ENCODE results near the gene CALHM5. TPM values are rescaled to one million over a fixed set of nuclear protein-coding genes. Genes with fewer than 3 reads are reported as not detected.

The CALHM5 gene
- total and polyA plus RNA-seq, 9 of the 15 experiments (the other 6 are each of a cell fraction or from before 2014, with no cell fraction given) = under 0.01 to 0.05 (median 0.02) TPM; not detected in 2

DNA sequence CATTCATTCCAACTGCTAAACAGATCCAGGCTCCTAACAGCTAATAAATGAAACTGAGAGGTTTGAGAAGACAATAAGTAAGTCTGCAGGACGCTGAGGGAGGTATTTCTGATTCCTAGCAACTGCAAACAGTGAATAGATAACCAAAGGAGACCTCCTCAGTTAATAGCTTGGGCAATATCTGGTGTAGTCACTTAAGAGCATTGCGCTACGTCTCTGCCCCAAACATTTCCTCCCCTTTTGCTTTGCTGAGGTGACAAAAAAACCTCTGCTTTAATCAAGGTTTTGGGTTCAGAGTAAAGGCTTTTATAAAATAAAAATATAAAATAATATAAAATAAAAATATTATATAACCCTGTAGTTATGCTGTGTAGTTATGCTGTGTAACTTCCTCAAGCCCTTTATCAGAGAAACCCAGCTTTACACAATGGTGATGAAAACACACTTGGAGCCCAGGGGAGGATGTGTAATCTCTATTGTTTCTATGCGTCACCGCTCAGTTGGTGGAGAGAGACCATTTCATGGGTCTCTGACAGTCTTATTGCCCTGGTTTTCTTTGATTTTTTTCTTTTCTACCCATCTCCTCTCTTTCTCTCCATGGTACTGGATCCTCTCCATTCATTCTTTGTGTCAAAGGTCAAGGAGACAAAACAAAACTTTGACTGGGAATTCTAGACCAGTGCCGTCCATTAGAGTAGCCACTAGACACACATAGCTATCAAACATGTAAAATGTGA lies 18.9 kb upstream of the CALHM5 start (continued):
- TF ChIP-seq ZNF830 (CRISPR knock-in tag; IDR thresholded peaks at IDR 0.05) = no peak
- TF ChIP-seq NCOA6 (IDR thresholded peaks at IDR 0.05) = peak; percentile 12; the same call in 1 of the 2 replicates
- no peak for TF ChIP-seq ZNF79 (CRISPR knock-in tag; IDR thresholded peaks at IDR 0.05; ENCODE audit: low read depth)
- no peak for TF ChIP-seq ZNF717 (CRISPR knock-in tag; IDR thresholded peaks at IDR 0.05)
- peak; percentile 51 for TF ChIP-seq SMAD1 (IDR thresholded peaks at IDR 0.05; ENCODE audit: low read depth, low read length, partially characterized antibody)
- TF ChIP-seq ETV1 (tag; conservative IDR thresholded peaks at IDR 0.05; ENCODE audit: low read depth) = 0 out of 2 replicates have a peak, but pooled peaks have one; percentile 34
- peak; percentile 93 for TF ChIP-seq JUND (IDR thresholded peaks at IDR 0.05; ENCODE audit: borderline replicate concordance, low read depth, low read length)
- TF ChIP-seq JUND (tag; IDR thresholded peaks at IDR 0.05; ENCODE audit: borderline replicate concordance, low read depth, low read length) = peak; percentile 91
- TF ChIP-seq ATF3 (IDR thresholded peaks at IDR 0.05) = peak; percentile 98
- TF ChIP-seq ATF3 (CRISPR knock-in tag; conservative IDR thresholded peaks at IDR 0.05) = no peak
- 0 out of 2 replicates have a peak, but pooled peaks have one; percentile 14 for TF ChIP-seq SPI1 (IDR thresholded peaks at IDR 0.05; ENCODE audit: borderline replicate concordance, low read depth, low read length)
- TF ChIP-seq, protein P1, sequence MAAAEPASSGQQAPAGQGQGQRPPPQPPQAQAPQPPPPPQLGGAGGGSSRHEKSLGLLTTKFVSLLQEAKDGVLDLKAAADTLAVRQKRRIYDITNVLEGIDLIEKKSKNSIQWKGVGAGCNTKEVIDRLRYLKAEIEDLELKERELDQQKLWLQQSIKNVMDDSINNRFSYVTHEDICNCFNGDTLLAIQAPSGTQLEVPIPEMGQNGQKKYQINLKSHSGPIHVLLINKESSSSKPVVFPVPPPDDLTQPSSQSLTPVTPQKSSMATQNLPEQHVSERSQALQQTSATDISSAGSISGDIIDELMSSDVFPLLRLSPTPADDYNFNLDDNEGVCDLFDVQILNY (CRISPR knock-in tag; IDR thresholded peaks at IDR 0.05) = no peak
- peak; percentile 42 for TF ChIP-seq TAF9B (IDR thresholded peaks at IDR 0.05; ENCODE audit: partially characterized antibody)
- peak; percentile 64 for TF ChIP-seq CBFA2T2 (conservative IDR thresholded peaks at IDR 0.05)
- TF ChIP-seq ZNF431 (CRISPR knock-in tag; IDR thresholded peaks at IDR 0.05) = no peak
- no peak for TF ChIP-seq KHSRP (IDR thresholded peaks at IDR 0.05)
- TF ChIP-seq HES1 (IDR thresholded peaks at IDR 0.05; ENCODE audit: low read depth) = no peak
- no peak for TF ChIP-seq SAFB (IDR thresholded peaks at IDR 0.05; ENCODE audit: borderline replicate concordance, low read depth, low read length)
- no peak for TF ChIP-seq RFX5 (IDR thresholded peaks at IDR 0.05; ENCODE audit: low read depth, low read length)
- no peak for TF ChIP-seq ATF4 (CRISPR knock-in tag; IDR thresholded peaks at IDR 0.05)
- TF ChIP-seq NFE2L1 (tag; IDR thresholded peaks at IDR 0.05; ENCODE audit: borderline replicate concordance, low read depth) = no peak
- TF ChIP-seq ZNF644 (tag; IDR thresholded peaks at IDR 0.05; ENCODE audit: low read depth) = peak; percentile 68; the same call in 1 of the 2 replicates
- no peak for TF ChIP-seq ESRRB (CRISPR knock-in tag; IDR thresholded peaks at IDR 0.05; ENCODE audit: borderline replicate concordance)
- peak; percentile 69 for TF ChIP-seq BHLHE40 (IDR thresholded peaks at IDR 0.05; ENCODE audit: low read length)
- no peak for TF ChIP-seq BCL6 (CRISPR knock-in tag; IDR thresholded peaks at IDR 0.05)
